Liver (tissue), 9 donors: ENCODE results near the gene ZNF595. TPM values are rescaled to one million over a fixed set of nuclear protein-coding genes. Genes with fewer than 3 reads are reported as not detected.
"Not testable (repeated sequence)": the region's sequence is repeated elsewhere in the genome, so short reads cannot be mapped to it uniquely, and the experiment has no call there.

Experiments
- DNase-seq: peaks from one replicate; pipeline ENCODE4 v3.0.0-alpha.2; 2017; ENCODE audit warnings: low spot score
- H3K27ac ChIP-seq, 2 donors: one replicate each; pipeline ENCODE4 v1.7.0; 2013; ENCODE audit warnings: inconsistent platforms in 2 of 2, low read length in 2 of 2, control low read depth in 1 of 2, low read depth in 1 of 2, mild to moderate bottlenecking in 1 of 2
- H3K27me3 ChIP-seq, 4 donors: one replicate each; pipeline versions ENCODE4 v1.6.1 to v1.7.0; 2013; ENCODE audit warnings: low read length in 3 of 4, inconsistent platforms in 1 of 4, mild to moderate bottlenecking in 1 of 4, moderate library complexity in 1 of 4; ENCODE audit not compliant: control insufficient read depth in 4 of 4, insufficient read depth in 4 of 4
- H3K36me3 ChIP-seq, 4 donors: one replicate each; pipeline versions ENCODE4 v1.6.1 to v1.7.0; 2013; ENCODE audit warnings: low read length in 3 of 4, mild to moderate bottlenecking in 3 of 4, low read depth in 1 of 4, moderate library complexity in 1 of 4; ENCODE audit not compliant: control insufficient read depth in 4 of 4, insufficient read depth in 3 of 4
- H3K4me1 ChIP-seq, 4 donors: one replicate each; pipeline versions ENCODE4 v1.6.1 to v1.7.0; 2013; ENCODE audit warnings: low read length in 3 of 4, mild to moderate bottlenecking in 3 of 4, moderate library complexity in 1 of 4; ENCODE audit not compliant: control insufficient read depth in 4 of 4, insufficient read depth in 4 of 4
- H3K4me3 ChIP-seq, 3 donors: one replicate each; pipeline versions ENCODE4 v1.6.1 to v1.7.0; 2013; ENCODE audit warnings: low read length in 3 of 3, control low read depth in 1 of 3, low read depth in 1 of 3, mild to moderate bottlenecking in 1 of 3
- H3K9ac ChIP-seq, 2 donors: one replicate each; pipeline ENCODE4 v1.7.0; 2013; ENCODE audit warnings: low read length in 2 of 2, mild to moderate bottlenecking in 2 of 2, moderate library complexity in 2 of 2, control low read depth in 1 of 2, low read depth in 1 of 2
- H3K9me3 ChIP-seq, 4 donors: one replicate each; pipeline versions ENCODE4 v1.6.1 to v1.7.0; 2013; ENCODE audit warnings: low read length in 3 of 4; ENCODE audit not compliant: control insufficient read depth in 4 of 4
- CTCF ChIP-seq: fragments of 150-350 bp; IDR thresholded peaks from 2 replicates; pipeline ENCODE4 v1.5.1; 2017; ENCODE audit warnings: improper control_type of control experiment, low read depth, low read length; ENCODE audit not compliant: missing input control
- RAD21 ChIP-seq, 2 donors: IDR thresholded peaks; 2 replicates each; pipeline ENCODE4 v1.6.1; 2016; ENCODE audit warnings: antibody characterized with exemption in 2 of 2, mild to moderate bottlenecking in 2 of 2
- WGBS: extraction: QIAGEN DNeasy Blood & Tissue Kit; methylation state at CpG from one replicate; pipeline ENCODE4 v1.1.7; 2013; 5-methylcytosine and 5-hydroxymethylcytosine counted together
- polyA plus RNA-seq, 2 donors: library from polyadenylated mRNA; stranded (reverse) in 1 of 2; unstranded in 1 of 2; fragments of 200-250 nt in 1 of 2; fragments of >200 nt in 1 of 2; fragmentation: Nextera tagmentation in 1 of 2; extraction: Ambion mirVana in 1 of 2; gene quantifications; one replicate each; pipeline versions ENCODE4 v1.2.1 to v1.2.3, GENCODE V29; 2013 to 2015
- total RNA-seq, 2 donors: library from RNA; depleted of rRNA; stranded (reverse); fragments of >200 nt; gene quantifications; one replicate each; pipeline ENCODE4 v1.2.3, GENCODE V29; 2014
- donor health status: healthy.
- donor health status: healthy.
- donor health status: healthy.
- donor health status: healthy.
- donor health status: healthy.

The ZNF595 gene
- total and polyA plus RNA-seq, 4 donors, result 2.1 to 9.9 (median 5.8) TPM

- WGBS, result no CpG with 5 or more reads among the region's 1 CpG
- H3K9me3 ChIP-seq, H3K27ac ChIP-seq, H3K36me3 ChIP-seq, DNase-seq, H3K27me3 ChIP-seq, H3K4me3 ChIP-seq, H3K4me1 ChIP-seq, H3K9ac ChIP-seq: not testable (repeated sequence)
Observed at GRCh38 chr4:24359-24758, 28.8 kb upstream of the ZNF595 start.

- 58% methylated on average over 3 of the region's 3 CpGs for WGBS
- not testable (repeated sequence) for DNase-seq
Observed at GRCh38 chr4:27501-27900, 25.6 kb upstream of the ZNF595 start.

GRCh38 chr4:28767-29542, 24.2 kb upstream of the ZNF595 start:
- DNase-seq, H3K4me3 ChIP-seq, H3K9me3 ChIP-seq, H3K4me1 ChIP-seq, H3K9ac ChIP-seq, H3K27ac ChIP-seq, H3K27me3 ChIP-seq, H3K36me3 ChIP-seq: not testable (repeated sequence)
- peak; percentile 5 to 21 for TF ChIP-seq RAD21 (IDR thresholded peaks at IDR 0.05)
- peak; percentile 1 for TF ChIP-seq CTCF
- WGBS, result 54% methylated on average over 1 of the region's 3 CpGs

More at GRCh38 chr4:27501-27900, 25.6 kb upstream of the ZNF595 start:
- H3K36me3 ChIP-seq, H3K27me3 ChIP-seq, H3K27ac ChIP-seq, H3K4me3 ChIP-seq, H3K9ac ChIP-seq, H3K9me3 ChIP-seq, H3K4me1 ChIP-seq: not testable (repeated sequence)

GRCh38 chr4:33314-33713, 19.8 kb upstream of the ZNF595 start:
- WGBS, result no CpG with 5 or more reads among the region's 6 CpGs
- DNase-seq, H3K27me3 ChIP-seq, H3K4me3 ChIP-seq, H3K9ac ChIP-seq, H3K9me3 ChIP-seq, H3K36me3 ChIP-seq, H3K27ac ChIP-seq, H3K4me1 ChIP-seq: not testable (repeated sequence)

- 54% methylated on average over 6 of the region's 6 CpGs for WGBS
- not testable (repeated sequence) for DNase-seq, H3K27ac ChIP-seq, H3K4me3 ChIP-seq, H3K36me3 ChIP-seq, H3K9me3 ChIP-seq, H3K9ac ChIP-seq, H3K4me1 ChIP-seq, H3K27me3 ChIP-seq
Observed at GRCh38 chr4:36559-37415, 16.3 kb upstream of the ZNF595 start.

- not testable (repeated sequence) for H3K9me3 ChIP-seq, DNase-seq, H3K27ac ChIP-seq, H3K9ac ChIP-seq, H3K36me3 ChIP-seq, H3K4me1 ChIP-seq, H3K27me3 ChIP-seq, H3K4me3 ChIP-seq
Observed at GRCh38 chr4:38202-38601, 14.9 kb upstream of the ZNF595 start.

- H3K27me3 ChIP-seq, H3K4me1 ChIP-seq, DNase-seq, H3K36me3 ChIP-seq, H3K9ac ChIP-seq, H3K9me3 ChIP-seq, H3K4me3 ChIP-seq, H3K27ac ChIP-seq: not testable (repeated sequence)
Observed at GRCh38 chr4:43375-43774, 9.7 kb upstream of the ZNF595 start.
